Cortex of kidney (tissue), 1 donor: ENCODE data around the gene CCDC184.
"Not testable (repeated sequence)": the region's sequence is repeated elsewhere in the genome, so short reads cannot be mapped to it uniquely, and the experiment has no call there.

Experiments
- DNase-seq: peaks from one replicate; lab custom pipeline; 2025; lab: John Stamatoyannopoulos, UW

The CCDC184 gene

DNA sequence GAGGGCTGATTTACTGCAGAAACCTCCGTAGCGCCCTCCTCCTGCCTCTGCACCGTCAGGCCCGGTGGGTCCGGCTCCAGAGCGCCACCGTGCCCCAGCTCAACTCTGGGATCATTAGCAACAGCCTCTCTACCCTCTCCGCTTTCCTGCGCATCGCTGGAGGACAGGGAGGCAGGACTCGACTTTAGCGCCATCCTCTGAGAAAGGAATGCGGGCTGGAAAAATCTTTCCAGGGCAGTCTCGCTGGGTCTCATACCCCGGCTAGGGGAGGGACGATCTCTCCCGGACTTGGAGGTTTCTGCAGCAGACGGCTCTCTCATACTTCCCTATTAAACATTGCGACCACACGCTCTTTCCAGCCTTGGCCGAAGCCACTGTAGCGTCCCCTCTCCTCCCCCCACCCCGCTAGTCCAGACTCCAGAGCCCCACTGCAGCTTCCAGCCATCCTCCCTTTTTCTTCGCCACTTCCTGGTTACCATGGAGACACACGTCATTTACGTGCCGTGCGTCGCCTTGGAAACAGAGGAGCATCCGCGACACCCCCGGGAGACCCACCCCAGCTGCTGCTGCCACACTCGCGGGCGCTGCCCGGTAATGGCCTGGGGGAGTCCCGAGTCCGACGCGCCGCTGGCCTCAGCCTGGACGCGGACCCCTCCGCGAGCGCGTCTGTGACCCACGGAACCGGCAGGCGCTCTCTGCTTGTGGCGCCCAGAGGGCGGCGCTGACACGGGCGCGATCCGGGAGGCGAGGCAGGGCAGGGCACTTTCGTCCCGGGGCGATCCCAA is at the start of gene CCDC184:
Gene CCDC184, plus strand, starts transcription at position 554 of the 785 bp plus-strand sequence. CDS start 479 bp downstream, outside the sequence.
- no peak for DNase-seq

- DNase-seq = no peak
Observed at GRCh38 chr12:48135027-48135426, 48.4 kb upstream of the CCDC184 start.

GRCh38 chr12:48142818-48143674 is 40.4 kb upstream of the CCDC184 start:
- no peak for DNase-seq

DNA sequence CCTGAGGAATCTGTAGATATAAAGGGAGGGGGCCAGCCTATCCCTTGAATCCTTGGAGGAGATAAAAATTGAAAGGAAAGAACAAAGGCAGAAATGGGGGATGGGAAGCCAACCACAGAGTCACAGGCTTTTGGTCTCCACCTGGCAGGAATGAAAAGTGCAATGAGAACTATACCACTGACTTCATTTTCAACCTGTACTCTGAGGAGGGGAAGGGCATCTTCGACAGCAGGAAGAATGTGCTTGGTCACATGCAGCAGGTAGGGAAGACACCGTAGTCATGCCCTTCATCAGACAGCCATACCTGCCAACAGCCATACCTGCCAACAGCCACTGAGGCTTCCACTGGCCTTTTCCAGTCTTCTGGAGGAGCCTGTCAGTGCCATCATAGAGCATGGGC is 39.5 kb upstream of the CCDC184 start:
- DNase-seq = no peak

- no peak for DNase-seq
Observed at GRCh38 chr12:48145981-48146380, 37.5 kb upstream of the CCDC184 start.

- no peak for DNase-seq
Observed at GRCh38 chr12:48151103-48151771, 32.2 kb upstream of the CCDC184 start.

DNA sequence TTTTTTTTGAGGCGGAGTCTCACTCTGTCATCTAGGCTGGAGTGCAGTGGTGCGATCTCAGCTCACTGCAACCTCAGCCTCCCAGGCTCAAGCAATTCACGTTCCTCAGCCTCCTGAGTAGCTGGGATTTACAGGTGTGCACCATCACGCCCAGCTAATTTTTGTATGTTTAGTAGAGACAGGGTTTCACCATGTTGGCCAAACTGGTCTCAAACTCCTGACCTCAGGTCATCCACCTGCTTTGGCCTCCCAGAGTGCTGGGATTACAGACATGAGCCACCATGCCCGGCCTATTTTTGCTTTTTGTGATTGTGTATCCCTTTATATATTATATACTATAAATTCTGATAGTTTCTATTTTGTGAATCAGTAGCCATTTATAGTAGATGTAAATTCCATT is 27.7 kb upstream of the CCDC184 start:
- not testable (repeated sequence) for DNase-seq

DNA sequence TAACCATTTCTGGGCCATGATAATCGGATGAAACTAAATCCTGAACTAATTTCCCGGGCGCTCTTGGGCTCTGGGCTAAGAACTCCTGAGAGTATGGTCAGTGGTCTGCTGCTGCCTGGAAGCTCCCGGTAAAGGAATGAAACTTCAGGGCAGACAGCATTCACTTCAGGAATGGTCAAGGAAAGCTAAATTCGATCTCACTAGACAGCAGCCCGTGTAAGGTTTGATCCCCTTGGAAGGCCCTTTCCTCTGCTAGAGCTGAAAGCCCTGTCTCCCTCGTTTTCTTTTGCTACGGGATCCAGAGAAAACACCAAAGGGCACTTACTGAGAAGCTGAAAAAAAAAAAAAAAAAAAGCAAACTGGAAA is 26.8 kb upstream of the CCDC184 start:
- DNase-seq = no peak

DNA sequence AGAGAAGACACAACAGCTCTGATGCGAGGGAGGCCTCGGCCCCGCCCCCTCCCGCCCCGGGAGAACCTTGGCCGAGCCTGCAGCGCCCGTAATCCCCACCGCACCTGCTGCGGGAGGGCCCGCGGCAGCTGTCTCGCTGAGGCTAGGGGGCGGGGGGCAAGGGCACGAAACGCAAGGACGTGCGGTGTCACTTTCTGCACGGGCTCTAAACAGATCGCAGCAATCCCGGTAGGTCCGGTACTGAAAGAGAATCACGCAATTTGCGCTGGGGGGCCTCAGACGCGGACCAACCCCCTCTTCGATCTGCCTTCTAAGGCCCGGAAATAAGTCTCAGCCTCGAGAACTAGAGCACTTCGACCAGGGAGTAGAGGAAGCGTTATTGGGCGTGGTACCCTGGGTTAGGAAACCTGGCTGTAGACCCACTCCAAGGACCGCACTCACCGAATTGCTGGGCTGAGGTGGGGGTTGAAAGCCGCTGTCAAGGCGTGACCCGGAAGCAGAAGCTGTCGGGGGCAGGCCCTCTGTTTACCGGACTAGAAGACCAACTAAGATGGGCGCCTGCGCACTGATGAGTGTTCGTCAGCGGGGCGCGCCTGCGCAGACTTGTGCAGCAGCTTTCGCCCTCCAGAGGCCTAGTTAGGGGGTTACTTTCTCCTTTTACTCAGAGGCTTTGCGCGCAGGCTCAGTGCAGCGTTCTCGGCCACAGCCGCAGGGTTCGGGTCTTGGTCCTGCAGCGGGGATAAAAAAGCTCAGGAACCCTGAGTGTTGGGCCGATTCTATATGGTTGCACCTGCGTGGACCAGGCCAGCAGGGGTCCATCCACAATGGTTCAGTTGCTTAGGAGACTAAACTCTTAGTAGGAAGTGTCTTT is 26.2 kb upstream of the CCDC184 start, which contains the start of gene ASB8:
Gene ASB8, minus strand, starts transcription at position 498 of the 871 bp plus-strand sequence. CDS start 4,019 bp downstream, outside the sequence.
- peak; percentile 83 for DNase-seq

DNA sequence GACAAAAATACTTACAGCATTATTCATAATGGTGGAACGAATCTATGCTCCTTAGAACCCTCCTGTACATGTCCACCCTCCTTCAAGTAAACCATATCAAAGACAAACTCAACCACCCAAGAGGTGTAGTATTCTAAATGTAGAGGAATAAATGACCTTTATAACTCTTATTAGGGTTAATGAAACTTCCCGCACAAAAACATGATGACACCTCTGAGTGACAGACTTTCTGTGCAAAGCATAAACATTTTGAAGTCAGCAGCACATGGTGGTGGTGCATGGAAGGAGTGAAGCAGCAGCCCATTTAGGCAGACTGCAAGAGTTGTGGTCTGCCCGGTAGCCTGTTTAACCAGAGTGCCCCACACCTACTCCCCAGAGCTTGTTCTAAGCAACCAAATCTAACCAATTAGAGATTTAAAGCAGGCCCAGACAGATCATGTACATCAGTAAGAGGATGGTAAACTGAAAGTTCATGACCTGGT is 25.5 kb upstream of the CCDC184 start:
- DNase-seq = no peak

DNA sequence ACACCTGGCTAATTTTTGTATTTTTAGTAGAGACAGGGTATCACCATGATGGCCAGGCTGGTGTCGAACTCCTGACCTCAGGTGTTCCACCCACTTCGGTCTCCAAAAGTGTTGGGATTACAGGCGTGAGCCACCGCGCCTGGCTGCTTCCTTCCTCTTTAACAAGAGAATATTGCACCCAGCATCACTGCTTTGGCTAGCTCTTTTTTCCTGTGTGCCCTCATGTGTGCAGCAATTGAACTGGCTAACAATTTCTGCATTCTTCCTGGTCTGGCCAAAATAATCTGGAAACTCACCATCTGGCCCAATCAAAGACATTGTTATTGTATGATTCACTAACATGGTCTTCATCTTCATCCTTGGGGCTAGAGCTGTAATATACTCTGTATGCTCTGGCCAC is 23.4 kb upstream of the CCDC184 start:
- DNase-seq = no peak

DNA sequence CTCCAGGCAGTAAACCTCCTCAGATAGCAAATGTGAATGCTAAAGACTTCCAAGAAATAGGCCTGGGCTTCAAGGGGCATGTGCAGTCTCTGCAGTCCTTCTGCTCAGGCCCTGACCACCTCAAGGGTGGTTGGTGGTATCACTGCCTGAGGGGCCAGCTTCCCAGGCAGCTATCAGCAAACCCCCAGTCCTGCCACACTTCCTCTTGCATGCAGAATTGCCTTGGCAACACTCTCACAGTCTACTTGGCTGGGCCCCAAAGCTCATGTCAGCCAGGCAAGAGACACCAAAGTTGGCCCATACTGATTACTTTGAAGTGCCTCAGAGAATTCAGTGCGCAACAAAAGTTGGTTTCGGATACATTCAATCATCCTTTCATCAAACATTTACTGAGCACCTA is 22.6 kb upstream of the CCDC184 start:
- DNase-seq = no peak

DNA sequence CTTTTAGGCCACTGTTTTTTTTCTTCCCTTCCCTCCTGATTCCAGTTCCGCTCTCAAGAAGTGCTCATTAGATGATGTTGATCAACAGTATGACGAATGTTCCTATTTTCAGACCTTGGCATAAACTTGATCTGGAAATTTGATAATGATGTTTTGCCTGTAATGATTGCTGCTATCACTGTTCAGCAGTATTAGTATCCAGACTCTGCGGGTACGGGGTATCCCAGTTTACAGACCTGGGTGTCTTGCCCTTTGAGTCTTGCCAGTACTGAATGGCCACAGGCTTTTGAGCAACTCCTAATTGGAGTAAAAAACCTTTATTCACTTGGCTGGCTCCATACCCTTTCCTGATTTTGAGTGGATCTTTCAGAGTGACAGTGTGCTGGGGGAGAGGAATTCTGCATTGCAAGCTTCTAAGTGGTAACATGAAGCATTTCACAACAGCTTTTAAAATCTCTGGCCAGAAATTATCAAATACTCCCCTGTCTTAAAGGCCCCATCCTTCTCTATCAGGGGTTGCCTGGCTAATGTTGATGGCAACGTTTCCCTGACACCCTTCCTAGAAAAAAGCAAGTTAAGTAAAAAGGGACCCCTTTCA is 20.2 kb upstream of the CCDC184 start:
- DNase-seq = no peak

- DNase-seq = no peak
Observed at GRCh38 chr12:48164451-48164850, 19.0 kb upstream of the CCDC184 start.

- DNase-seq = no peak
Observed at GRCh38 chr12:48165089-48165981, 18.1 kb upstream of the CCDC184 start.

GRCh38 chr12:48169011-48169410 is 14.4 kb upstream of the CCDC184 start:
- no peak for DNase-seq

GRCh38 chr12:48175613-48176416 is 7.6 kb upstream of the CCDC184 start:
- no peak for DNase-seq

- DNase-seq = no peak
Observed at GRCh38 chr12:48176417-48176751, 7.1 kb upstream of the CCDC184 start.

- DNase-seq = no peak
Observed at GRCh38 chr12:48177982-48178381, 5.5 kb upstream of the CCDC184 start.
